A673 (cell line): Measurements from ENCODE around the gene RPL38. TPM values are rescaled to one million over a fixed set of nuclear protein-coding genes. Genes with fewer than 3 reads are reported as not detected.

Experiments
- BruUV-seq: library from RNA; stranded (reverse); fragments of 400-500 nt; replicated peaks from 2 replicates; lab custom pipeline; 2021; lab: Mats Ljungman, UMichigan
- CTCF ChIA-PET: fragments of 300-600 bp; sonication (Branson Sonifier 250); formaldehyde crosslinking; loops from one replicate; lab custom pipeline; 2022; ENCODE audit warnings: antibody characterized with exemption; lab: Charles Lee
- POLR2A ChIA-PET: fragments of 300-600 bp; sonication (Branson Sonifier 250); formaldehyde crosslinking; loops from one replicate; lab custom pipeline; 2022; ENCODE audit warnings: antibody characterized with exemption; ENCODE audit not compliant: low non-redundant PET; lab: Charles Lee
- DNase-seq: peaks from one replicate; pipeline ENCODE4 v3.0.0-alpha.2; 2015; ENCODE audit warnings: low spot score
- H3K27ac ChIP-seq: fragments of 200-600 bp; sonication (generic); 2 replicates; pipeline ENCODE4 v1.5.1; 2016; ENCODE audit warnings: mixed run types, low read depth, mild to moderate bottlenecking, mixed read lengths, antibody characterized with exemption, low read length; ENCODE audit not compliant: poor library complexity, severe bottlenecking
- H3K27me3 ChIP-seq: fragments of 200-600 bp; sonication (generic); replicated peaks from 2 replicates; pipeline ENCODE4 v1.6.1; 2017; ENCODE audit warnings: mixed run types, low read depth, mild to moderate bottlenecking, mixed read lengths, antibody characterized with exemption, low read length; ENCODE audit not compliant: insufficient read depth, poor library complexity
- H3K36me3 ChIP-seq: fragments of 200-600 bp; sonication (generic); 2 replicates; pipeline ENCODE4 v1.6.1; 2016; ENCODE audit warnings: mixed run types, mild to moderate bottlenecking, mixed read lengths, antibody characterized with exemption, low read length; ENCODE audit not compliant: insufficient read depth, poor library complexity, severe bottlenecking
- H3K4me1 ChIP-seq: fragments of 200-600 bp; sonication (generic); 2 replicates; pipeline ENCODE4 v1.6.1; 2017; ENCODE audit warnings: mixed run types, mild to moderate bottlenecking, mixed read lengths, antibody characterized with exemption, low read length; ENCODE audit not compliant: insufficient read depth, poor library complexity, severe bottlenecking
- H3K4me3 ChIP-seq: fragments of 200-600 bp; sonication (generic); 2 replicates; pipeline ENCODE4 v1.5.1; 2016; ENCODE audit warnings: low read depth, mixed run types, mild to moderate bottlenecking, mixed read lengths, low read length; ENCODE audit not compliant: poor library complexity, severe bottlenecking
- H3K9me3 ChIP-seq: fragments of 200-600 bp; sonication (generic); 2 replicates; pipeline ENCODE4 v1.6.1; 2016; ENCODE audit warnings: mixed run types, low read depth, mild to moderate bottlenecking, mixed read lengths, antibody characterized with exemption, low read length; ENCODE audit not compliant: poor library complexity, severe bottlenecking
- CTCF ChIP-seq: fragments of 300-800, 200-600 bp; sonication (generic); conservative IDR thresholded peaks from 2 replicates; pipeline ENCODE4 v1.5.1; 2017; ENCODE audit warnings: low read depth, mild to moderate bottlenecking, antibody characterized with exemption, low read length, moderate library complexity, mixed read lengths
- EZH2 ChIP-seq: fragments of 200-600 bp; sonication (generic); IDR thresholded peaks from 2 replicates; pipeline ENCODE4 v1.6.1; 2017; ENCODE audit warnings: borderline replicate concordance, low read depth, mild to moderate bottlenecking, mixed read lengths, antibody characterized with exemption, low read length; ENCODE audit not compliant: poor library complexity, severe bottlenecking
- intact Hi-C: fragments of 100-400 bp; cut with micrococcal nuclease; formaldehyde crosslinking; loops from one replicate; pipeline ENCODE4 v1.10.0; 2022; ENCODE audit not compliant: unreplicated experiment
- total RNA-seq: library from RNA; stranded (reverse); gene quantifications from 2 replicates; pipeline ENCODE4 v1.2.3, GENCODE V29; 2021

The RPL38 gene
- total RNA-seq, 1 experiment from 2014 or later: 996 TPM

GRCh38 chr17:74234486-74234885 lies 31.0 kb downstream of the RPL38 start:
- BruUV-seq: no TSS peak
- ChIA-PET POLR2A (no interaction called here), CTCF (no interaction called here)
- H3K4me3 ChIP-seq: no peak overlapping the region
- H3K27ac ChIP-seq: no peak overlapping the region
- no peaks in the 10 kb centered on the region for H3K27me3 ChIP-seq
- no peaks in the 10 kb centered on the region for H3K36me3 ChIP-seq
- no peaks in the 10 kb centered on the region for H3K9me3 ChIP-seq
- DNase-seq: no peak
- no peaks in the 10 kb centered on the region for H3K4me1 ChIP-seq
- intact Hi-C loops: no loop called here
- TF ChIP-seq EZH2: no peak
- no peak for TF ChIP-seq CTCF

GRCh38 chr17:74235040-74235581 lies 31.6 kb downstream of the RPL38 start:
- H3K36me3 ChIP-seq: no peaks in the 10 kb centered on the region
- POLR2A ChIA-PET: no interaction called here
- no peak overlapping the region for H3K27ac ChIP-seq
- intact Hi-C loops: no loop called here
- no peaks in the 10 kb centered on the region for H3K9me3 ChIP-seq
- CTCF ChIA-PET: no interaction called here
- no peak for DNase-seq
- TF ChIP-seq CTCF (no peak), EZH2 (no peak)
- BruUV-seq: no TSS peak
- H3K4me3 ChIP-seq: no peak overlapping the region
- no peaks in the 10 kb centered on the region for H3K27me3 ChIP-seq
- no peaks in the 10 kb centered on the region for H3K4me1 ChIP-seq

- no peak overlapping the region for H3K4me3 ChIP-seq
- ChIA-PET POLR2A (no interaction called here), CTCF (no interaction called here)
- no peak overlapping the region for H3K27ac ChIP-seq
- H3K4me1 ChIP-seq: no peaks in the 10 kb centered on the region
- intact Hi-C loops: no loop called here
- no peaks in the 10 kb centered on the region for H3K36me3 ChIP-seq
- DNase-seq: no peak
- no TSS peak for BruUV-seq
- TF ChIP-seq CTCF (no peak), EZH2 (no peak)
- H3K27me3 ChIP-seq: no peaks in the 10 kb centered on the region
- no peaks in the 10 kb centered on the region for H3K9me3 ChIP-seq
Observed at GRCh38 chr17:74235911-74236371, 32.5 kb downstream of the RPL38 start.
